Endometrium (tissue), 2 donors: ENCODE data around the gene SERP2.

Experiments
- FAIRE-seq: peaks from 2 replicates; lab custom pipeline; 2012; peaks lifted over from hg19 to GRCh38; lab: Jason Lieb, UNC
- donor health status: control.
- donor health status: control.

SERP2 gene

DNA sequence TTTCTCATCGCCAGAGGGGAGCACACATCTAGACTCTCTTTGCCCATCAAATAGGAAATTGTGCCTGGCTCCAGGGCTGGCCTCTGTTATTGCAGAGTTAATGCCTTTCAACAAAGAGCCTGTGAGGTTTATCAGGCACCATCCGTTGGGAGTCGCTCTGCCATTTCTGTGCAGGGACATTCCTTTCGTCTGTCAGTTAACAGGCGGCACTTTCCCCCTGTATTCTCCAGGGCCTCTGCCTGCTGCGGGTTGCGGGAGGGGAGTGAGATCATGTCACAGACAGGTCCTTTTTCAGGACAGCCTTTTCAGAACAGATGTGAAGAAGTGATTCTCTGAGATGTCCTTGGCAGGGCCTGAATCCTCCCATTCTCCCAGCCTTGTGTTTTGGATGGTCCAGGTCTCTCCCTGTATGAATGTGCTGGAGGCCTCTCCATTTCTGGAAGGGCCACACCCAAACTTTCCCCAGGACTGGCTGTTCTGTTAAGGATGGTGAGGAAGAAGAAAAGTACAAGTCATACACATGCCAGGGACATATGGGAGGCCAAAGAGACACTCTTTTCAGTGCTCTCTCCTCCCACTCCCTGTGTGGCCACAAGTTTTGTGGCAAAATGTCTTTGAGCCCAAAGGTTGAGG, 14.9 kb downstream of the SERP2 start:
- FAIRE-seq: no peak

DNA sequence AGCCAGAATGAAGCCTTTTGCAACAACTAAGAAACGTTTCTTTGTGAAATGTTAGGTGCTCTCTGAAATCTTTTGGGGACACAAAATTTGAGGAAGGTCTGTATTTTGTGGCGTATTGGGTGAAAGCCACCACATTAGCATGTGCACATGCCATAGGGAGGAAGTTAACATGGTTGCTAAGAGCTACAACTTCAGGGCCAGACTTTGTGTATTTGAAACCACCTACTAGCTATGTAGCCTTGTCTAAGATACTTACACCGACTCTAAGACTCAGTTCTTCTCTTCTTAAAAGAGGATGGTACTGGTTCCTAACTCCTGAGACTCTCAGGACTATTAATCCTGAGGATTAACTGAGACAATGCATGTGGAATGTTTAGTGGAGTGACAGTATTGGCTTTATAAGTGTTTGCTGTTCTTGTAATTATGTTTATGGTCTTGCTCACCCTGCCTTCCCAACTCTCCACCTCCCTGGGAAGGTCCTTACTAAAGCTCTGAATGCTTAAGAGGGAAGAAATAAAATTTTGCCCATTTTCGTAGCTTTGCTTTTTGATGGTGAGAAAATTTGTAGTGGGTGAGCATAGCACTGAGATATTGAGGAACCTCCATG, 15.5 kb downstream of the SERP2 start:
- FAIRE-seq: no peak

DNA sequence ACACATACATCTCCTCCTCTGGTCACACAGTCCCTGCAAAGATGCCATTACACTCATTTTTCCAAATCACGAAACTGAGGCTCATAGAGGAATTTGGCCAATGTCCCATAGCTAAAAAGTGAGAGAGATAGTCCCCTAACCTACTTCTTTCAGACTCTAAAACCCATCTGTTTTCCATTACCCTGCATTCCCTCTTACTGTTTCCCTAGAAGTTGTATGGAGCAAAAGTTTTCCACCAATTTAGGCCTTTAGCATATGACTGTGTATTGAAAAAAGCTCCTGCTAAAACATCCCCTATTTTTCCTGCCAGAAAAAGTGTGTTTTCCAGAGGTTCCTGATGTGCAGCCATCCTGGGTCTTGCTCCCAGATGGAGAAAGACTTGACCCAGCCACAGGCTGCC, 16.3 kb downstream of the SERP2 start:
- no peak for FAIRE-seq

DNA sequence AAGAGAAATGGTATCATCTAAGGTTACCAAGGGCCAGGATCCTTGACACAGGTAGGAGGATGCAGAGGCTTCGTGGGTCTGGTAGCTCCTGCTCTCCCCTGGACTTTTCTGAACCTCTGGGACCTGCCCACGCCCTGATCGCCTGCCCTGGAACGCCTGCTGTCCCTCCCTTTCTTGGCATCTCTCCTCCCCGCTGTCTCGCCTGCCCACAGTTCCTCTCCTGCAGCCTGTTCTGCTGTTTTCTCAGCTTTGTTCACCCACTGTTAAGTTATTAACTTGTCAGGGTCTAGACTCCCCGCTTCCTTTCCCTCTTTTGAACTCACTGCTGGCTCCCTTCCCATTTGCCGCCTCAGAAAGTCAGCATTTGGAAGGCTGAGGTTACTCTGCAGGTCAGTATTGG, 19.8 kb downstream of the SERP2 start:
- FAIRE-seq: no peak

DNA sequence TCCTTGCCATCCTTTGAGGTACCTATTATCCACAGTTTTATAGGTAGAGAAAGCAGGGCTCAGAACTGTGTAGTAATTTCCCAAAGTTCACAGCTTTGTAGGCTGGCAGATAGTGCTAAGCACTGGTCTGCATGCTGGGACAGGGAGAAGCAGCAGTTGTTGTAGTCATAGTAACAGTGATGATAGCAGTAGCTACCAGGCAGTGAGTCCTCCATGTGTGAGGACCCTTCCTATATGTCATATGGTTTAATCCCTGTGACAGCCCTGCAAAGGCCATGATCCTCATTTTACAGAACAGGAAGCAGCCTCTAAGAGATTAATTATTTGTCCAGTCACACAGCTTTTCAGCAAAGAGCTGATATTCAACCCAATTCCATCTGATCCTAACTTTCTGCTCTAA, 21.0 kb downstream of the SERP2 start:
- no peak for FAIRE-seq

DNA sequence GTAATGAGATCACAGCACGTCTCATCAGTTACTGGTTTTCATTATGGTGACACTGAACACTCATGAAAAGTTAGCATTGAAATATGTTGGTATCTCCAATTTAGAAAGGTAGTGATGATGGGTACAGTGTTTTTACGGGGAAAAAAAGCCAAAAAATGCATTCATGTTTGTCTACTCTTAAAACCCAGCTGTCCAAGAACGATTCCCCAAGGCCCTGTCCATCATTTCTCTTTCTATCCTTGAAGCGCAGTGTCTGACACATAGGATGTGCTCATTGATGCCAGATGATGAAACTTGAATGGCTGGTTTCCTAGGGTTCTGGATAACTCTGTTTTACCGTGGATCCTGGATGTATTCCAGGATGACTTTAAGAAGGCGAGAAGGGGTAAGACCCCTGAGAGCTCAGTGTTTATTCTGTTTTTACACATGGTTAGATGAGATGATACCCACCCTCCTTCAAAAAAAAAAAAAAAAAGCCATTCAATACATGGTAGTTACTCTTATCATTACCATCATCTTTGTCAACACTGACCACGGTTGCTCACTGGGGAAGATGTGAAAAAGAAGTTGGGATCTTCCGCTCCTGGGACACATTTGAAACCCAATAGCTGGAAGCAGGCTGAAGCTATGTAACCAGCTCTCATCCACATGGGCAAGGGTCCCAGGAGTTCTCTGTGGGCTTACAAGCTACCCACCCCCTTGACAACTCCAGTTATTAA, 22.5 kb downstream of the SERP2 start:
- FAIRE-seq: no peak

DNA sequence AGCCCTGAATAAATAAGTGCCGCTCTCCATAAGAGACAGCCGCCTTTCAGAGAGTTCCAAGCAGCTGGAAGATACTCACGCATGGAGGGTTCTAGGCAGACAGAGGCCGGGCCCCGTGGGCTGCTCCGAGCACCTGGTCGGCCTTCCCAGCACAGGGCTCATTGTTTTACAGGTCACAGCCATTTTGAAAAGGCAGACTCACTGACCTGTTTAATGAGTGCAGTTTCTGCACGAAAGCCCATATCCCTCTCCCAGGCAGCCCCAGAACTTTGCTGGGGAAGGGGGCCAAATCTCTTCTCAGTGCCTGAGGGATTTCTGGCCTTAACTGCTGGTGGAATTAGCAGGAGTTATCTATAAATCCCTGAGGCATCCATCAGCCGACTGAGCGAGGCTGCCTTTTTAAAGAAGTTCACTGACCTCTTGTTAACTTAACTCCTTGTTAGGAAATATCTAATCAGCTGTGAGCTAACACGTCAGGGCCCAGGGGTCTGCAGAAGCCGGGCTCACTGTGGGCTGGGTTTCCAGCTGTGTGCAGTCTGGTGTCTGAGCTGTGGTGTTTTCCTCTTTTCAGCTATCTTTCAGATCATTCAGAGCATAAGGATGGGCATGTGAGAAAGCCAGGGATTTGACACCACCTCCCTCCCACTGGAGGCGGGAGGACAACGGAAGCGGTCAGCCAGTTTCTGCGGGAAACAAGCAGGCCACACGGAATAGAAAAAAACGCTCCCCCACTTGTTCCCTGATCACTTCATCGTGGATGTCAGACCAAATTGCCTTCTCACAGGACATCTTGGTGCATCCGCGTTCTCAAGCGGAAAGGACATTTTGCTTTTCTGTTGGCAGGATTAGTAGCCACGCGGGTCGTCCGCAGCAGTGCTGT, 23.3 kb downstream of the SERP2 start:
- FAIRE-seq: no peak

DNA sequence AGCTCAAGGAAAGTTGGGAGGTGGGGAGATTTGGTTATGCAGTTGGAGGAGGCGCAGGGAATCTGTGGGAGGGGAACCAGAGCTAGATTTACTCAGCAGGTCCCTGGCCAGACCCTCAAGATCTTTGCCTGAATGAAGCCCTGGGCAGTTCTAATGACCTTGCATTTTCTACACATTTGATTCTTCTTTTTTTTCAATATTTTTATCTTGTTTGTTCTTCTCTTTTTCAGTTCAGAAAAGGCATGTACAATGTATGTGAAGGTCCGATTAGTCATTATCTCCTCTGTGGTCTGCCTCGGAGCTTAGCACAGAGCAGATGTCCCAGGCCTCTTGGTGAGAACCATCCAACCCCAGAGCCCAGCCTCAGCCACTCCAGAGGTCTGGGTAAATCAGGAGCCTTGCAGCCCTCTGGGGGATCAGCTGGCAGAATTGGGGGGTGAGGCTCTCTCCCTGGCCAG, 24.2 kb downstream of the SERP2 start:
- no peak for FAIRE-seq

DNA sequence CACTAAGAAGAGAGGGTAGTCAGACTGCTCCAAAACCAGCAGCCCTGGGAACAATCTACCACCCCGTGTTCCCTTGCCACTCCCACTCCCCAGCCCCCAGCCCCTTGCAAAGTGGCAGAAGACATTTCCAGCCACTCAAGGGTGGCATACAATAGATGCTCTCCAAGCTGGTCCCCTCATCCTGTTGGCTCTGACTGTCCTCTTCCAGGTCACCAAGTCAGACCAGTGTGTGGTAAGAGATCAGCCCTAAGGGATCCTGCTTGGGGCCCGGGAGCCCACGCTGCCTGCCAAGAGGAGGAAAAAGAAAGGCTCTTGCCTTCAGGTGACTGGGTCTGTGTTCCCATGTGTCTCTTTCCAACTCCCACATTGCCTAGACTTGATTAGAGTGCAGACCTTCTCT, 25.0 kb downstream of the SERP2 start:
- FAIRE-seq: no peak

DNA sequence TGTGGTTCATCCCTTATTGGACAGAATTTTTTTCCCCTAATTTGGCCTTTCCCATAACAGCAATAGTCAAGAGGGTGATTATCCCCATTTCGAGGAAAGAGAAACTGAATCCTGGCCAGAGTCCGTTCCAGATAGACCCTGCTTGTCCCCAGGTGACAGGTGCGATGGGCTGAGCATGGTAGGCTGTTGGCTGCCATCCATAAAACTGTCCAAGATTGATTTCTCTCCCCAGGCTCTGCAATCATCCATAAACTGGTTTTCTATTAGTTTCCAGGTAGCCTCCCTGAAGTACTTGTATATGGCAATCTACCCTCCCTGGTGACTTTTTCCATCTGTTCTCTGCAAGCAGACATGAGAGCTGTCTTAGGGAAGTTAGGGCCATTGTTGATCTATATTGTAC, 25.4 kb downstream of the SERP2 start:
- no peak for FAIRE-seq

DNA sequence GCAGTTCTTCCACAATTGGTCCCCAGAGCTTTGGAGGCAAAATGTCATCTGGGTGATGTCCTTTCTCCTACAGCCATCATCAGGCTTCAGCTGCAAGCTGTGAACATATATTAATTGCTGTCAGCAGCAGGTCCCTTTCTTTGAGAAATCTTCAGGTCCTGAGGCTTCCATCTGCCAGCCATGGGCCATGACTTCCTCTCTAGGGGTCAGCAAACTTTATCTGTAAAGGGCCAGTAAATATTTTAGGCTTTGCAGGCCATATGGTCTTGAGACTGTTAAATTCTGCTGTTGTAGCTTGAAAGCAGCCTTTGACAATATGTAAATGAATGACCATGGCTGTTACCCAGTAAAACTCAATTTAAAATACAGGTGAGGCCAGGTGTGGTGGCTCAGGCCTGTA, 27.1 kb downstream of the SERP2 start:
- no peak for FAIRE-seq

DNA sequence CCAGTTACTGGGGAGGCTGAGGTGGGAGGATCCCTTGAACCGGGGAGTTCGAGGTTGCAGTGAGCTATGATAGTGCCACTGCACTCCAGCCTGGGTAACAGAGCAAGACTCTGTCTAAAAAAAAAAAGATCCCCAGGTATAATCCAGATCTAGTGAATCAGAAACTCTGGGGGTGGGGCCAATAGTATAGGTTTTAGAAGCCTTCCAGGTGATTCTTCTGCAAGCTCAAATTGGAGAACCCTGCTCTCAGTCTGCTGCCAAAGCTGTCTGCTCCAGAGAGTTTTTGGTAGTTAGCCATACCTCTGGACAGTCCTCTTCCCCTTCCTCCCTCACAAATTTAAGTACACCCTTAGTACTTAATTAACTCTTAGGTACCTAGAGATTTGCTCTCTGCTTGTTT, 28.0 kb downstream of the SERP2 start:
- FAIRE-seq: no peak

DNA sequence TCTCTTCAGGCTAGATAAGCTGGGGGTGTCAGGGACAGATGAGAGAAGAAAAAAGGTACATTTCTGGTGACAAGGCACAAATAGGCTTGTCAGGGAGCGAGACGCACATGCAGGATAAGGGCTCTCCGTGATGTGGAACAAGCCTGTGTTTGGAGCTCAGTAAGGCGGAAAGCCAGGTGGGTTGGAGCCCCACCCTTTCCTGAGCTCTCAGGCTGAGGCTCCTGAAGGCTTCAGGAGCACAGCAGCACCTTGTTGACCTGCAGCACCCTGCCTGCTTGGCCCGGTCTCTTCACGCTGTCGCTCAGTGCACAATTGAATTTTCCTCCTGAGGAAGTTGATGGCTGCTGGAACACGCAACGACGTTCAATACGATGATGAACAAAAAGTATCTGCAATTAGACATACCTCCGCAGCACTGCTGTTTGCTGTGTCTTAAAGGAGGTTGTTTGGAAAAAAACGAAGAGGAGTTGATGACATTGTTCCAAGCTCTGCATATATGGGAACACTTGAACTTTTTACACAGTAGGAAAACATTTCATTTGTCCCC, 29.3 kb downstream of the SERP2 start:
- FAIRE-seq: no peak

DNA sequence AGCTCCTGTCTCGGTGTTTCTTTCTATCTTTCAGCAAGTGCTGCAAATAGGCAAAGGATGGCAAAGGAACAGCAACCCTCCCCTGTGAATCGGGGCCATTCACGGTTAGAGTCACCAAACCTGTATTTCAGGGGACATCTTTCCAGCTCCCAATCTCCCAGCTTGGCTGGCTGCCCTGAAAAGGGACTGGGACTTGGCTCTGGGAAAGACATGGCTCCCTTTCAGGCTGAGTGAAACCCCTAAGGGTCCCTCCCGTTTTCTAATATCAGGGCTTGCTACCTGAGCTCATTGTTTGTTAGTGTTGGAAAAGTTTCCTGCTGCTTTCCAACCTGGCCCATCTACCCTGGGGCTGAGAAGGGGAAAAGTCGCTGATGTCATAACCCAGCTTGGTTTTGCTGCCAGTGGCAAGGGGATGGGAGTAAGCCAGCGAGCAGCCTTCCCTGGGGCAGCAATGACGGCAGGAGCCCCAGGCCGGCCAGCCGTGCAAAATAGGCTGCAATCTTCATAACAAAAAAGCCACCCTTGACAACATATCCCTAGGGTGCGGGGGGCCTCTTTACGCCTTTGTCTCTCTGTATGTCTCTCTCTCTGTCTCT, 29.9 kb downstream of the SERP2 start:
- FAIRE-seq: no peak

DNA sequence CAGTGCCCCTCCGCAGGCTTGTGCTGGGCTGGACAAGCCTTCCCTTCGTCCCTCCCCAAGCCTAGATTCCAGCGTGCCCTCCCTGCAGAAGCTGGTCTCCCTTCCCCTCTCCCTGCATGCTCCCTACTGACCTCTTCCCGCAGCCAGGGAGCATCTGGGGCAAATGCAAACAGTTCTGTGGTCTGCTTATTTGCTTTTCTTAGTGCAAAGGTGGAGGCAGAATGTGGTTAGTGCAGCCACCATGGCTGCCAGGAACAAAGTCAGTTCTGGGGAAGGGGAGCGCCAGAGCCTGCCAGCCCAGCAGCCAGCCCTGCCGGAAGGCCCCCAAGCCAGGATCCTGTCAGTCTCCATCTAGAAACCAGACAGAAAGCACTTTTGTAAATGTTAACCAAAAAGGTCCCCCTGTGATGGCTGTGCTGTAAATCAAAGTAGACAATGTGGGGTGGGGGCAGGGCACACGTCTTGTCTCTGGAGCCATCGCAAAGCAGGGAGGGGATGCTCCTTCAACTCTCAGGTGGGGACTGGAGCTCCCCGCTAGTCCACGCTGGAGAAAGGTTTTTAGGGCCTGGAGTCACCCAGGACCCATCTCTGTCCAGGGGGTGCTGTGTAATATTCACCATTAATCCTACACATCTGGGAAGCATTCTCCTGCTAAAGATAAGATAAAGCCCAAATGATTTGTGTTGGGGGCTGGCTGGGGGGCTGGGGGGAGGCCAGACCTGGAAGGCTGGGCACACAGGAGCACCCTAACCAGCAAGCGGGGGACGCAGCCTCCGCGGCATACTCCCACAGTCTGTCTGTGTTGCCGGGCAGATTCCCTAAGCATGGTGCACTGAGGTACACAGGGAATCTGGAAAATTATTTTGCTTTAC, 30.9 kb downstream of the SERP2 start:
- FAIRE-seq: no peak

DNA sequence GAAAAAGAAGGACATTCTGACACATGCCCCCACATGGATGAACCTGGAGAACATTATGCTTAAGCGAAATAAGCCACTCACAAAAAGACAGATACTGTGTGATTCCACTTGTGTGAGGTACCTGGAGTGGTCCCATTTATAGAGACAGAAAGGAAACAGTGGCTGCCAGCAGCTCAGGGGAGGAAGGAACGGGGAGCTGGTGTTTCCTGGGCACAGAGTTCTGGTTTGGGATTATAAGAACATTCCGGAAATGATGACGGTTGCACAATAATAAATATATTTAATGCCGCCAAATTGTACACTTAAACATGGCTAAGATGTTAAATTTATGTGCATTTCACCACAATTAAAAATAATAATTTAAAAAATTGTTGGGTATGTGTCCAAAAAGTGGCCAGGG, 33.0 kb downstream of the SERP2 start:
- no peak for FAIRE-seq

DNA sequence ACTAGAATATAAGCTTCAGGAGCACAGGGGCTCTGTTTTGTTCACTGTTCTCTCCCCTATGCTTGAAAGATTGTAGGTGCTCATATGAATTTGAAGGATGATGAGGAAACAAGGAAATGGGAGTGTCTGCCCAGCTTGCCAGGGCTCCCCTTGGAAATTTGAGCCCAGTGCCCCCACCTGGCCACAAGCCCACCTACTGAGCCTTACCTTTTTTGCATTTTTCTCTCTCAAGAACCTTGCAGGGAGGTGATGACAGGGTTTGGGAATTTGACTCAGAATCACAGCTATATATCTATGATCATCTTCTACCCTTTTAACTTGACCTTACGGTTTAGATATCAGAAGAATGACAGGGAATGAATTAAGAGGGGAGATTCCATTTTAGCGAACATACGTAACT, 33.8 kb downstream of the SERP2 start:
- FAIRE-seq: no peak

DNA sequence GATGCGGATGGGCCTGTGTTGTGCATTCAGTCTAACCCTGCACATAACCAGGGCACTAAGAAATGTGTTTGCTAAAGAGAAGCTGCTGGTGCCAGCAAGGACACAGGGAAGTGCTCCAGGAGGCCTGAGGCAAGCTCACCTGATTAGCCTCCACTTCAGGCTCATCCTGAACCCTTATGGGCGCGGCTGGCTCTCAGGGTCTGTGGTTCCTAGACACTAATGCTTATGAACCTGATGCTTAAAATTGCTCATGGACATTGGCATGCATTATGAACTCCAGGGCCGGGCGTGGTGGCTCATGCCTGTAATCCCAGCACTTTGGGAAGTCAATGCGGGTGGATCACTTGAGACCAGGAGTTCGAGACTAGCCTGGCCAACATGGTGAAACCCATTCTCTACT, 34.3 kb downstream of the SERP2 start:
- no peak for FAIRE-seq

DNA sequence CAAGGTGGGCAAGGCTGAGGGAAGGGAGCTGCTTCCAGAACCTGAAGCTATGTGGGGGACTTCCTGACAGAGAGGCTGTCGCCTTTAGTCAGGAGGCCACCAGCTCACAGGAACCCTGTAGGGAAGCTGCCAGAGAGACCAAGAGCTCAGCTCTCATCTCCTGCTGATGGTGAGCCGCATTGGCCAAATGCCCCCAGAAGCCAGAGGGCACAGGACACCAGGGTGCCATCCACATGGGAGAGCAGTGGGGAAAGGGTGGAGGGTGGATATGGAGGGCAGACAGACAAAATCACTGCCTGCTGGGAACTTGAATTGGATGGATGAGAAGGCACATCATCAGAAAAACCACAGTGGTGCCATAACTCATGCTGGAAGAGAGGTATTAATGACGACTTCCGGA, 36.0 kb downstream of the SERP2 start:
- no peak for FAIRE-seq

DNA sequence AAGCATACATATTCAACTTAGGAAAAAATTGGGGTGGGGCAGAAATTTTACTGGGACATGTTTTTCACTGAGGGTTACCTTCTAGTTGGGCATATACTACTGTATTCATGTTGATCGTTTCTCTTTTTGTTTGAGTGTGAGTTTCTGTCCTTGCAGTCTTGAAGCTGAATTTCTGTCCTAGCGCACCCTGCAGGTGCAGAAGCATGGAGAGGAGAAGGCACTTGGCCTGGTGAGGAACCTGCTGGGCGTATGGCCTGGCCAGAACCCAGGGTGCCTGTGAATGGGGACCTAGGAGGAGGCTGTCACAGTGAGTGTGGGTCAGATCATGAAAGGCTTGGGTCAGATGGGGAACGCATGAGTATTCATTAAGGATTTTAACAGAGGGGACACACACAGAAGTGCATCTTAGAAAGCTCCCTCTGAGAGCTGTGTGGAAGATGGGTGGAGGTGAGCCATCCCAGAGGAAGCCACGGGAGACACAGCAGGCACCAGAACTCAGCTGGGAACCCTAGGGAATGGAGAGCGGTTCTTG, 36.8 kb downstream of the SERP2 start:
- no peak for FAIRE-seq

DNA sequence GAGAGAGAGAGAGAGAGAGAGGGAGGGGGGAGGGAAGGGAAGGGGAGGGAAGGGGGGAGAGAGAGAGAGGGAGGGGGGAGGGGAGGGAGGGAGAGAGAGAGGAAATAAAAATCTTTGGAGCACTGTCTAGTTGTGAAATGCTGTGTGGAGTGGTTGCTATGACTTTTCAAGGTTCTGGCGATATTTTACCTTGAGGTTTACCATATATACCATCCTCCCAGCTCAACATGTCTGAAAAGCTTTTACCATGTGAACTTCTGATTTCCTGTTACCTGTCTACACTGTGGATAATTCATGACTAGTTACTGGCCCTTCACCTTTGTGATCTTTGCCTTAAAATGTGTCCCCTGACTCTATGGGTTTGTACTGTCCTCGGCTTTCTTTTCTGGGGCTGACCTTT, 38.2 kb downstream of the SERP2 start:
- FAIRE-seq: no peak
